Left lung (tissue), 10 donors: ENCODE measurements around the gene WDR1. TPM values are rescaled to one million over a fixed set of nuclear protein-coding genes. Genes with fewer than 3 reads are reported as not detected.
A peak's percentile ranks its signal among the peaks of the same experiment; 100 is the strongest.

Experiments
- ATAC-seq: fragments of 200-7000 bp; cut with Tn5 transposase; one replicate; pipeline ENCODE4 v1.9.1; 2020; ENCODE audit warnings: moderate library complexity
- DNase-seq, 4 donors: peaks; one replicate each; pipeline ENCODE4 v3.0.0-alpha.2; 2013 to 2020
- H3K27ac ChIP-seq, 2 donors: fragments of 200-600 bp; sonication (generic) in 1 of 2; one replicate each; pipeline versions ENCODE4 v1.5.0 to v1.8.0; 2020 to 2021
- H3K27me3 ChIP-seq, 2 donors: fragments of 200-600 bp; sonication (generic) in 1 of 2; one replicate each; pipeline versions ENCODE4 v1.5.0 to v1.8.0; 2020 to 2021
- H3K36me3 ChIP-seq, 2 donors: fragments of 200-600 bp; sonication (generic) in 1 of 2; one replicate each; pipeline versions ENCODE4 v1.5.0 to v1.8.0; 2020 to 2021
- H3K4me1 ChIP-seq, 2 donors: fragments of 200-600 bp; one replicate each; pipeline ENCODE4 v1.8.0; 2021
- H3K4me3 ChIP-seq, 2 donors: fragments of 200-600 bp; sonication (generic) in 1 of 2; one replicate each; pipeline versions ENCODE4 v1.5.0 to v1.8.0; 2020 to 2021; ENCODE audit warnings: mild to moderate bottlenecking in 1 of 2
- H3K9me3 ChIP-seq, 2 donors: fragments of 200-600 bp; sonication (generic) in 1 of 2; one replicate each; pipeline versions ENCODE4 v1.5.0 to v1.8.0; 2020 to 2021
- CTCF ChIP-seq, 2 donors: fragments of 200-600 bp; sonication (generic) in 1 of 2; IDR thresholded peaks; one replicate each; pipeline versions ENCODE4 v1.5.0 to v1.8.0; 2021; ENCODE audit warnings: antibody characterized with exemption in 2 of 2
- intact Hi-C, 2 donors: fragments of 100-400 bp; cut with DNase I; formaldehyde crosslinking; loops; one replicate each; pipeline versions ENCODE4 v1.11.2 to v1.14.2; 2022
- polyA plus RNA-seq, 6 donors: library from polyadenylated mRNA; unstranded; fragments of 120-200 nt; gene quantifications; one replicate each; pipeline ENCODE4 v1.2.1, GENCODE V29; 2013; ENCODE audit not compliant: insufficient read length in 6 of 6
- total RNA-seq, 2 donors: library from RNA; stranded (reverse); fragmentation: NEBNext Ultra II Directional; extraction: Animal tissue kit (Norgen Biotek cat#: 25700); gene quantifications; one replicate each; pipeline ENCODE4 v1.2.1, GENCODE V29; 2021
- donor health status: DM: no; HTN: yes; CAD: no.
- donor health status: DM: no; HTN: no; CAD: no.

WDR1 gene
- total and polyA plus RNA-seq, 8 donors, result 133 to 303 (median 157) TPM

- H3K27me3 ChIP-seq, result no peaks in the 10 kb centered on the region
- peak; percentile 4 for ATAC-seq
- DNase-seq, result peak in 2 of 4 donors; percentile 16 to 63
- no peaks in the 10 kb centered on the region for H3K9me3 ChIP-seq
- H3K27ac ChIP-seq, result peak overlapping the region; percentile 56 to 60
- H3K4me1 ChIP-seq, result peaks cover 43 to 55% of the 10 kb centered on the region in 2 donors
- no peak overlapping the region for H3K4me3 ChIP-seq
- TF ChIP-seq CTCF (IDR thresholded peaks at IDR 0.05), result no peak
- H3K36me3 ChIP-seq, result peaks cover 2 to 100% of the 10 kb centered on the region in 2 donors
- intact Hi-C loops, result no loop called here
Observed at GRCh38 chr4:10092481-10093270, 23.9 kb downstream of the WDR1 start.

- H3K9me3 ChIP-seq, result no peaks in the 10 kb centered on the region
- ATAC-seq (no peak), DNase-seq (peak in 1 of 4 donors; percentile 67)
- H3K36me3 ChIP-seq, result peaks cover 3 to 100% of the 10 kb centered on the region in 2 donors
- no peak for TF ChIP-seq CTCF (IDR thresholded peaks at IDR 0.05)
- no peak overlapping the region for H3K4me3 ChIP-seq
- H3K27ac ChIP-seq, result no peak overlapping the region
- H3K4me1 ChIP-seq, result peaks cover 37 to 45% of the 10 kb centered on the region in 2 donors
- intact Hi-C loops, result no loop called here
- H3K27me3 ChIP-seq, result no peaks in the 10 kb centered on the region
Observed at GRCh38 chr4:10091531-10092181, 24.9 kb downstream of the WDR1 start.

- H3K27ac ChIP-seq, result no peak overlapping the region
- H3K9me3 ChIP-seq, result no peaks in the 10 kb centered on the region
- H3K4me1 ChIP-seq, result peaks cover 27 to 35% of the 10 kb centered on the region in 2 donors
- H3K36me3 ChIP-seq, result peaks cover 3 to 100% of the 10 kb centered on the region in 2 donors
- intact Hi-C loops, result no loop called here
- no peak for TF ChIP-seq CTCF (IDR thresholded peaks at IDR 0.05)
- no peak overlapping the region for H3K4me3 ChIP-seq
- DNase-seq, result peak in 1 of 4 donors; percentile 51
- no peaks in the 10 kb centered on the region for H3K27me3 ChIP-seq
- ATAC-seq, result no peak
Observed at GRCh38 chr4:10090467-10091250, 25.9 kb downstream of the WDR1 start.

GRCh38 chr4:10089346-10089745, 27.3 kb downstream of the WDR1 start:
- Histone ChIP-seq H3K4me1 (peaks cover 22% of the 10 kb centered on the region in 2 donors), H3K27ac (peak overlapping the region; percentile 19), H3K36me3 (peaks cover 3 to 100% of the 10 kb centered on the region in 2 donors), H3K9me3 (no peaks in the 10 kb centered on the region), H3K4me3 (no peak overlapping the region), H3K27me3 (no peaks in the 10 kb centered on the region)
- TF ChIP-seq CTCF (IDR thresholded peaks at IDR 0.05), result peak; percentile 12 to 51
- intact Hi-C loops, result no loop called here
- ATAC-seq (peak; percentile 30), DNase-seq (peak in 2 of 4 donors; percentile 35 to 62)
